Left lobe of liver (tissue), 2 donors: ENCODE results near the gene SF3B4. TPM values are rescaled to one million over a fixed set of nuclear protein-coding genes. Genes with fewer than 3 reads are reported as not detected.
"Not testable (repeated sequence)": the region's sequence is repeated elsewhere in the genome, so short reads cannot be mapped to it uniquely, and the experiment has no call there.

Experiments used
- ATAC-seq: fragments of 200-7000 bp; cut with Tn5 transposase; one replicate; pipeline ENCODE4 v1.9.1; 2020; ENCODE audit warnings: mild to moderate bottlenecking, moderate library complexity
- DNase-seq: peaks from one replicate; pipeline ENCODE4 v3.0.0-alpha.2; 2020; ENCODE audit warnings: low spot score
- total RNA-seq: library from RNA; stranded (reverse); gene quantifications from one replicate; pipeline ENCODE4 v1.2.1, GENCODE V29; 2021
- donor health status: DM: no; HTN: no; CAD: no; lungs with moderate emphysema.
- donor health status: DM: no; HTN: yes; CAD: no.

Gene SF3B4
- total RNA-seq, result 11.5 TPM

- ATAC-seq (peak; percentile 99), DNase-seq (peak; percentile 97)
These were observed at the start of gene SF3B4 for GRCh38 chr1:149927563-149928400. Gene SF3B4 (minus strand): TSS chr1:149927803. CDS start chr1:149927759, 44 bp downstream.

- no peak for ATAC-seq
- no peak for DNase-seq
These were observed 49.7 kb upstream of the SF3B4 start for GRCh38 chr1:149977345-149977744.

GRCh38 chr1:149972547-149972946, 44.9 kb upstream of the SF3B4 start:
- no peak for ATAC-seq
- no peak for DNase-seq

GRCh38 chr1:149967646-149968045, 40.0 kb upstream of the SF3B4 start:
- no peak for ATAC-seq
- DNase-seq, result no peak

GRCh38 chr1:149967041-149967440, 39.4 kb upstream of the SF3B4 start:
- ATAC-seq, result no peak
- DNase-seq, result no peak

- no peak for ATAC-seq
- DNase-seq, result no peak
These were observed 38.8 kb upstream of the SF3B4 start for GRCh38 chr1:149966405-149966804.

GRCh38 chr1:149965440-149965839, 37.8 kb upstream of the SF3B4 start:
- ATAC-seq (peak; percentile 65), DNase-seq (no peak)

- DNase-seq (no peak), ATAC-seq (peak; percentile 51)
These were observed 35.8 kb upstream of the SF3B4 start for GRCh38 chr1:149963358-149963757.

GRCh38 chr1:149962736-149963135, 35.1 kb upstream of the SF3B4 start:
- ATAC-seq (no peak), DNase-seq (no peak)

- peak; percentile 88 for ATAC-seq
- no peak for DNase-seq
These were observed 34.5 kb upstream of the SF3B4 start for GRCh38 chr1:149962039-149962647.

GRCh38 chr1:149957548-149957947, 29.9 kb upstream of the SF3B4 start:
- ATAC-seq, DNase-seq: not testable (repeated sequence)

GRCh38 chr1:149949911-149950310, 22.3 kb upstream of the SF3B4 start:
- ATAC-seq (no peak), DNase-seq (no peak)

- ATAC-seq (no peak), DNase-seq (no peak)
These were observed 17.6 kb upstream of the SF3B4 start for GRCh38 chr1:149945206-149945605.

- ATAC-seq, result no peak
- DNase-seq, result no peak
These were observed 15.3 kb upstream of the SF3B4 start for GRCh38 chr1:149942885-149943284.

- ATAC-seq, result no peak
These were observed 14.6 kb upstream of the SF3B4 start for GRCh38 chr1:149942207-149942606.

GRCh38 chr1:149940427-149940826, 12.8 kb upstream of the SF3B4 start:
- no peak for ATAC-seq
- no peak for DNase-seq

More at GRCh38 chr1:149942207-149942606, 14.6 kb upstream of the SF3B4 start:
- DNase-seq, result no peak

- DNase-seq, ATAC-seq: not testable (repeated sequence)
These were observed 11.0 kb upstream of the SF3B4 start for GRCh38 chr1:149938668-149939003.

- ATAC-seq (no peak), DNase-seq (no peak)
These were observed 10.2 kb upstream of the SF3B4 start for GRCh38 chr1:149937759-149938158.

- ATAC-seq, result peak; percentile 8
These were observed 9.5 kb upstream of the SF3B4 start for GRCh38 chr1:149936992-149937705.

GRCh38 chr1:149936170-149936991, 8.8 kb upstream of the SF3B4 start, which contains the start of gene MTMR11:
Gene MTMR11 (minus strand): TSS chr1:149936879. CDS start chr1:149936647, 232 bp downstream.
- peak; percentile 48 for ATAC-seq
- DNase-seq, result no peak

More at GRCh38 chr1:149936992-149937705, 9.5 kb upstream of the SF3B4 start:
- DNase-seq, result no peak

- no peak for ATAC-seq
- no peak for DNase-seq
These were observed 6.8 kb upstream of the SF3B4 start for GRCh38 chr1:149934356-149934755.
